Gastroesophageal sphincter (tissue), 4 donors: ENCODE measurements around the gene GSTM4. TPM values are rescaled to one million over a fixed set of nuclear protein-coding genes. Genes with fewer than 3 reads are reported as not detected.

Experiments used
- ATAC-seq: fragments of 150-250 bp; one replicate; pipeline ENCODE4 v1.9.1; 2016; ENCODE audit warnings: mild to moderate bottlenecking, moderate library complexity
- H3K27ac ChIP-seq, 4 donors: fragments of 200-600 bp; sonication (generic) in 3 of 4; 1 replicate in 3 of 4; 2 replicates in 1 of 4; pipeline ENCODE4 v1.5.1; 2016 to 2019
- H3K27me3 ChIP-seq: fragments of 200-600 bp; sonication (generic); one replicate; pipeline ENCODE4 v1.5.1; 2019
- H3K36me3 ChIP-seq, 2 donors: fragments of 200-600 bp; sonication (generic); one replicate each; pipeline ENCODE4 v1.5.1; 2019; ENCODE audit warnings: control low read depth in 1 of 2
- H3K4me1 ChIP-seq, 3 donors: fragments of 200-600 bp; sonication (generic); 1 replicate in 2 of 3; 2 replicates in 1 of 3; pipeline ENCODE4 v1.5.1; 2016 to 2019; ENCODE audit warnings: control low read depth in 2 of 3
- H3K4me3 ChIP-seq, 2 donors: fragments of 200-600 bp; sonication (generic); one replicate each; pipeline ENCODE4 v1.5.1; 2019; ENCODE audit warnings: mild to moderate bottlenecking in 1 of 2, moderate library complexity in 1 of 2
- H3K9me3 ChIP-seq, 3 donors: fragments of 200-600 bp; sonication (generic); one replicate each; pipeline ENCODE4 v1.5.1; 2017 to 2019; ENCODE audit warnings: control low read depth in 2 of 3
- CTCF ChIP-seq, 4 experiments: fragments of 200-600 bp in 2 of 4; fragments of 450-650 bp in 2 of 4; sonication (generic) in 1 of 4; IDR thresholded peaks; one replicate each; pipeline ENCODE4 v1.5.1; 2017 to 2019; ENCODE audit warnings: antibody characterized with exemption in 4 of 4, mild to moderate bottlenecking in 2 of 4, moderate library complexity in 2 of 4
- EP300 ChIP-seq: sonication (generic); formaldehyde crosslinking; IDR thresholded peaks from one replicate; pipeline ENCODE4 v1.6.1; 2017; ENCODE audit warnings: antibody characterized with exemption, mild to moderate bottlenecking
- POLR2A ChIP-seq, 2 donors: fragments of 450-650 bp; IDR thresholded peaks; one replicate each; pipeline ENCODE4 v1.6.1; 2017; ENCODE audit warnings: antibody characterized with exemption in 2 of 2, mild to moderate bottlenecking in 2 of 2, moderate library complexity in 1 of 2
- POLR2AphosphoS5 ChIP-seq: sonication (generic); formaldehyde crosslinking; IDR thresholded peaks from one replicate; pipeline ENCODE4 v1.6.1; 2017; ENCODE audit warnings: antibody characterized with exemption
- WGBS, 2 donors: methylation state at CpG; one replicate each; pipeline ENCODE4 v1.1.5; 2018; ENCODE audit warnings: low coverage in 1 of 2; 5-methylcytosine and 5-hydroxymethylcytosine counted together
- total RNA-seq, 4 donors: library from RNA; depleted of rRNA; stranded (reverse); fragments of >200 nt; gene quantifications; one replicate each; pipeline ENCODE4 v1.1.0, GENCODE V29; 2016

GSTM4 gene
- total RNA-seq, 4 donors from 2014 or later, result 21.4 to 71.0 (median 42.4) TPM

GRCh38 chr1:109643385-109644230 lies 12.3 kb upstream of the GSTM4 start:
- Histone ChIP-seq H3K27me3 (no peaks in the 10 kb centered on the region), H3K4me3 (no peak overlapping the region), H3K36me3 (no peaks in the 10 kb centered on the region), H3K4me1 (peaks cover 0 to 17% (median 7%) of the 10 kb centered on the region in 3 donors), H3K9me3 (no peaks in the 10 kb centered on the region), H3K27ac (no peak overlapping the region)
- 4 to 59% methylated on average over 5 to 10 of the region's 32 CpGs for WGBS, 2 donors
- TF ChIP-seq EP300 (no peak), POLR2AphosphoS5 (peak; percentile 11), CTCF (IDR thresholded peaks at IDR 0.05) (peak; percentile 80 to 95 (median 84)), POLR2A (IDR thresholded peaks at IDR 0.05) (no peak)
- ATAC-seq, result peak; percentile 88

DNA sequence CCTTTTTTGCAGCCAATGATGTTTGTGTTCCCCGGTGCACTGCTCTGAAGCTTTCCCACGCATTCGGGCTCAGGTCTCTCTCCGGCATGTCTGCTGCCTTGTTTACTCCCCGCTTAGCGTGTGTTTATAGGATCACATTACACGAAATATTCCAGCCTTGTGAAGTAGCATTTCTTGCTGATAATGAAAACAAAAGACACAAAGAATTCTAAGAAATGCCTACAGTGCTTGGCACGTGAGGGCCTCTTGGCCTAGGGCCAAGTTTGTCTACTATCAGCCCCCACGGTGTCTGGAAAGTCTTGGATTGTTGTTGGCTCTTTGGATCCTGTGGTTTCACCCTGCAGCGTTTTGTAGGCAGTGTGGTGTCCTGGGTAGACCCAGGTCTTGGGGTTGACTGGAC lies 11.2 kb upstream of the GSTM4 start:
- Histone ChIP-seq H3K27me3 (no peaks in the 10 kb centered on the region), H3K36me3 (no peaks in the 10 kb centered on the region), H3K27ac (no peak overlapping the region), H3K4me3 (no peak overlapping the region), H3K9me3 (no peaks in the 10 kb centered on the region), H3K4me1 (peaks cover 0 to 17% (median 7%) of the 10 kb centered on the region in 3 donors)
- no peak for TF ChIP-seq CTCF (IDR thresholded peaks at IDR 0.05)
- TF ChIP-seq POLR2AphosphoS5, result no peak
- no peak for TF ChIP-seq POLR2A (IDR thresholded peaks at IDR 0.05)
- TF ChIP-seq EP300, result no peak
- WGBS, 2 donors, result no CpG with 5 or more reads among the region's 10 CpGs
- ATAC-seq, result no peak

GRCh38 chr1:109649491-109649914 lies 6.4 kb upstream of the GSTM4 start:
- Histone ChIP-seq H3K4me3 (peak overlapping the region in 1 of 2 donors; percentile 30), H3K36me3 (no peaks in the 10 kb centered on the region), H3K9me3 (no peaks in the 10 kb centered on the region), H3K4me1 (peaks cover 0 to 4% (median 0%) of the 10 kb centered on the region in 3 donors), H3K27ac (no peak overlapping the region), H3K27me3 (no peaks in the 10 kb centered on the region)
- TF ChIP-seq CTCF (IDR thresholded peaks at IDR 0.05), result peak in 3 of 4 experiments; percentile 30 to 39 (median 31)
- TF ChIP-seq POLR2A (IDR thresholded peaks at IDR 0.05), result no peak
- ATAC-seq, result no peak
- WGBS, 2 donors, result 30 to 71% methylated on average over 4 of the region's 4 CpGs

DNA sequence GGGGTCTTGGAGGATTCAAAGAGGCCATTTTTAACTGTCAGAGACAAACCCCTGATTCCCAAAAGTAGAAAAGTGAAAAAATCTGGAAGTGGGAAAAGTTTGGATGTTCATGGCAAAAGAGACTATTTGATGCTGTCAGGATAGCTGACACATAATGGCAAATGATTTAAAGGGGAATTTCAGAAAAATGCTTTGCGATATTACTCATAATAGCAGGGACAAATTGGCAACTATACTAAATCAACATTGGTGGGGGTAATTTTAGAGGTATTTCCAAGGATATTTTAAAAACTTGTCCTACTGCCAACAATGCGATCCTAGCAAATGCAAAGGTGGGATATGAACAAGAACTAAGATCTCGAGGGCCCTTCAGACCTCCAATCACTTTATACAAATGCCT lies 5.3 kb upstream of the GSTM4 start:
- Histone ChIP-seq H3K4me3 (no peak overlapping the region), H3K36me3 (no peaks in the 10 kb centered on the region), H3K4me1 (peaks cover 0 to 15% (median 7%) of the 10 kb centered on the region in 3 donors), H3K27me3 (no peaks in the 10 kb centered on the region), H3K27ac (no peak overlapping the region), H3K9me3 (no peaks in the 10 kb centered on the region)
- TF ChIP-seq POLR2AphosphoS5 (no peak), CTCF (IDR thresholded peaks at IDR 0.05) (no peak), EP300 (no peak), POLR2A (IDR thresholded peaks at IDR 0.05) (no peak)
- 71 to 78% methylated on average over 3 of the region's 3 CpGs for WGBS, 2 donors
- no peak for ATAC-seq

GRCh38 chr1:109652402-109652801 lies 3.5 kb upstream of the GSTM4 start:
- Histone ChIP-seq H3K27me3 (no peaks in the 10 kb centered on the region), H3K36me3 (no peaks in the 10 kb centered on the region), H3K27ac (no peak overlapping the region), H3K4me1 (peaks cover 0 to 27% (median 11%) of the 10 kb centered on the region in 3 donors), H3K9me3 (no peaks in the 10 kb centered on the region), H3K4me3 (no peak overlapping the region)
- 77 to 81% methylated on average over 2 of the region's 2 CpGs for WGBS, 2 donors
- TF ChIP-seq POLR2A (IDR thresholded peaks at IDR 0.05) (no peak), CTCF (IDR thresholded peaks at IDR 0.05) (no peak), POLR2AphosphoS5 (no peak), EP300 (no peak)
- no peak for ATAC-seq
